ENCODE data around the gene COL5A2. TPM values are rescaled to one million over a fixed set of nuclear protein-coding genes. Genes with fewer than 3 reads are reported as not detected.

The COL5A2 gene
- total and polyA plus RNA-seq, 4 donors, result 45.5 to 387 (median 118) TPM

DNA sequence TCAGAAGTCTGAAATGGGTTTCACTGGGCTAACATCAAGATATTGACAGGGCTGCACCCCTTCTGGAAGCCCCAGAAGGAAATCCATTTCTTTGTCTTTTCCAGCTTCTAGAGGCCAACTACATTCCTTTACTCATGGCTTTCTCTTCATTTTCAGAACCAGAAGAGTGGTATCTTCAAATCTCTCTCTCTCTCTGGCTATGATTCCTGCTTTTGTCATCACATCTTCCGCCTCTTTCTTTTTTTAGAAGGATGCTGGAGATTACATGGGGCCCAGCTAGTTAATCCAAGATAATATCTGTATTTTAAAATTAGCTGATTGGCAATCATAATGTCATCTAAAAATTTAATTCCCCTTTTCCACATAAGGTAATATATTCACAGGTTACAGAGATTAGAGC is 23.8 kb downstream of the COL5A2 start:
- Histone ChIP-seq H3K9me3 (ENCODE audit: control insufficient read depth, insufficient read depth, low read length) (no peaks in the 10 kb centered on the region), H3K4me1 (ENCODE audit: control insufficient read depth, insufficient read depth, low read length) (no peaks in the 10 kb centered on the region), H3K27me3 (ENCODE audit: control insufficient read depth, insufficient read depth, low read length) (no peaks in the 10 kb centered on the region), H3K27ac (ENCODE audit: low read depth, low read length) (no peak overlapping the region), H3K4me3 (ENCODE audit: low read depth, low read length) (no peak overlapping the region), H3K36me3 (ENCODE audit: control insufficient read depth, insufficient read depth, low read length) (no peaks in the 10 kb centered on the region)
- no peak for DNase-seq (ENCODE audit: low read depth in 4 of 6, low spot score in 6 of 6)
- no CpG with 5 or more reads among the region's 1 CpG for WGBS (ENCODE audit: insufficient coverage)

DNA sequence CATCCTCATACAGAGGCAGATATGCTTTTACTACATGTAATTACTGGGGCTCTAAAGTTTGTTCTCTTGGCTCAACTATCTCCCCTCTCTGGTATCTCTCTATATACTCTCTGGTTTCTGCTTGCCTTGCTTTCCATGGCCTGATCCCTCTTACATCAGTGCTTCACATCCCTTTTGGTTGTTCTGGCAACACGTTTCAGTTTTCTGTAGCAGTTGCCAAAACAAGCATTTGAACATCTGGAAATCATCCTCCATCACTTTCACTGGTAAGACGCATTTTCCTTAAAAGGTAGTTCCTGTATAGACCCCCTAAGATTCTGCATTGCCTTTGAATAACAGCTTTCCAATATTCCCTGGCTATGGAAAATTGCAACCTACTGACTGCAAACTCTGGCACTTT is 25.9 kb downstream of the COL5A2 start:
- H3K4me3 ChIP-seq (ENCODE audit: low read depth, low read length), result no peak overlapping the region
- 67% methylated on average over 2 of the region's 2 CpGs for WGBS (ENCODE audit: insufficient coverage)
- no peaks in the 10 kb centered on the region for H3K9me3 ChIP-seq (ENCODE audit: control insufficient read depth, insufficient read depth, low read length)
- DNase-seq (ENCODE audit: low read depth in 4 of 6, low spot score in 6 of 6), result peak in 2 of 6 donors; percentile 20 to 69
- no peaks in the 10 kb centered on the region for H3K36me3 ChIP-seq (ENCODE audit: control insufficient read depth, insufficient read depth, low read length)
- H3K27me3 ChIP-seq (ENCODE audit: control insufficient read depth, insufficient read depth, low read length), result no peaks in the 10 kb centered on the region
- no peaks in the 10 kb centered on the region for H3K4me1 ChIP-seq (ENCODE audit: control insufficient read depth, insufficient read depth, low read length)
- peak overlapping the region; percentile 63 for H3K27ac ChIP-seq (ENCODE audit: low read depth, low read length)

DNA sequence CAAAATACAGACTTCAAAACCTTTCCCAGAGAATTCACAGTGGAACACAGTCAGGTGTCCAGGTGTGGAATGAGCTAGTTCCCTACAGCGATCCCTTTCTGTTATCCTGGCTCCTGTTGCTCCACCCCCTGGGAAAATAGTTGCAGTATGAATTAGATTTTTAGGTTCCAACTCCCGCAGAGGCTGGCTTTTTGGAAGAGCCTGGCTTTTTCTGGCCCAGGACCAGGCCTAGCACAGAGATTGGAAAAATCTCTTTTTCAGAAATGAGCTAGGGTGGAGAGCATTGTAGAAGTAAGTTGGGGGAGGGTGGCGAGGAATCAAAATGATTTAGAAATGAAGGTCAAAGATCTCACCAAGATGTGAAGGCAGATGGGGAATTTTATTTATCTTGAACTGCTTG is 27.1 kb downstream of the COL5A2 start:
- H3K36me3 ChIP-seq (ENCODE audit: control insufficient read depth, insufficient read depth, low read length), result no peaks in the 10 kb centered on the region
- H3K27me3 ChIP-seq (ENCODE audit: control insufficient read depth, insufficient read depth, low read length), result no peaks in the 10 kb centered on the region
- no peaks in the 10 kb centered on the region for H3K9me3 ChIP-seq (ENCODE audit: control insufficient read depth, insufficient read depth, low read length)
- DNase-seq (ENCODE audit: low read depth in 4 of 6, low spot score in 6 of 6), result peak in 1 of 6 donors; percentile 50
- H3K27ac ChIP-seq (ENCODE audit: low read depth, low read length), result no peak overlapping the region
- 96% methylated on average over 3 of the region's 3 CpGs for WGBS (ENCODE audit: insufficient coverage)
- no peaks in the 10 kb centered on the region for H3K4me1 ChIP-seq (ENCODE audit: control insufficient read depth, insufficient read depth, low read length)
- H3K4me3 ChIP-seq (ENCODE audit: low read depth, low read length), result no peak overlapping the region

DNA sequence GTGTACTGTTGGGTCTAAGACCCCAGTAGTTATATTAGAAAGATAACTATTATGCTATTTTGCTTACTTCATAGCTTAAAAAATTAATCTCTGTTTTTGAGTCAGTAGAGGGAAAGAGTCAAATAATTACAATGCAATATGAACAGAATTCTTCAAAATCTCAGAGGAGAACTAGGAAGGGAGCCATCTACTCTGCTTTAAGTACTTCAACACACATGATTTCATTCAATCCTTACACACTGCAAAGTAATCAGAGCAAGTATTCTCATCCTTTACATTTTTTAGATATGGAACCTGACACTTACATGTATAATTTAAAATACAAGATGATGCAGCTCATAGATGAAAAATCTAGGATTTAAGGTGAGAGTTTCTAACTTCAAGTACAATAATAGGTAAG is 27.7 kb downstream of the COL5A2 start:
- Histone ChIP-seq H3K27me3 (ENCODE audit: control insufficient read depth, insufficient read depth, low read length) (no peaks in the 10 kb centered on the region), H3K4me3 (ENCODE audit: low read depth, low read length) (no peak overlapping the region), H3K9me3 (ENCODE audit: control insufficient read depth, insufficient read depth, low read length) (no peaks in the 10 kb centered on the region), H3K4me1 (ENCODE audit: control insufficient read depth, insufficient read depth, low read length) (no peaks in the 10 kb centered on the region), H3K36me3 (ENCODE audit: control insufficient read depth, insufficient read depth, low read length) (no peaks in the 10 kb centered on the region), H3K27ac (ENCODE audit: low read depth, low read length) (no peak overlapping the region)
- no peak for DNase-seq (ENCODE audit: low read depth in 4 of 6, low spot score in 6 of 6)

DNA sequence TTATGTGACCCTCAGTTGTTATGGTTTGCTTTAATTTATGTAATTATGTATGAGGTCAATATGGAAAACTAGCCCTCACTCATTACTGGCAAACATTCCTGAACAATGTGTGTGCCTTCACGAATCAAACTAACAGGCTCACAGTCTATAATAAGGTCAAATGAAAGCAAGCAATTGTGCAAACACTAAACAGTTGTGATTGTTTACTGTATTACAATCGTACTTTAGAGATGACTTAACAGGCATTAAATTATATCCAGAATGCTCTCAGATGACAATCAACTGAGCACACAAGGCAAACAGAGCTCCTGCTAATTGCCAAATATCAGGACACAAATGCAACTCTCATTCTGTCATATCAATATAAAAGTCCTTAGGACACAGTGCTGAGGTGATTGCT is 29.5 kb downstream of the COL5A2 start:
- no CpG with 5 or more reads among the region's 2 CpGs for WGBS (ENCODE audit: insufficient coverage)
- H3K27ac ChIP-seq (ENCODE audit: low read depth, low read length), result no peak overlapping the region
- no peaks in the 10 kb centered on the region for H3K9me3 ChIP-seq (ENCODE audit: control insufficient read depth, insufficient read depth, low read length)
- H3K4me3 ChIP-seq (ENCODE audit: low read depth, low read length), result no peak overlapping the region
- H3K4me1 ChIP-seq (ENCODE audit: control insufficient read depth, insufficient read depth, low read length), result no peaks in the 10 kb centered on the region
- H3K36me3 ChIP-seq (ENCODE audit: control insufficient read depth, insufficient read depth, low read length), result no peaks in the 10 kb centered on the region
- DNase-seq (ENCODE audit: low read depth in 4 of 6, low spot score in 6 of 6), result peak in 1 of 6 donors; percentile 14
- H3K27me3 ChIP-seq (ENCODE audit: control insufficient read depth, insufficient read depth, low read length), result no peaks in the 10 kb centered on the region

DNA sequence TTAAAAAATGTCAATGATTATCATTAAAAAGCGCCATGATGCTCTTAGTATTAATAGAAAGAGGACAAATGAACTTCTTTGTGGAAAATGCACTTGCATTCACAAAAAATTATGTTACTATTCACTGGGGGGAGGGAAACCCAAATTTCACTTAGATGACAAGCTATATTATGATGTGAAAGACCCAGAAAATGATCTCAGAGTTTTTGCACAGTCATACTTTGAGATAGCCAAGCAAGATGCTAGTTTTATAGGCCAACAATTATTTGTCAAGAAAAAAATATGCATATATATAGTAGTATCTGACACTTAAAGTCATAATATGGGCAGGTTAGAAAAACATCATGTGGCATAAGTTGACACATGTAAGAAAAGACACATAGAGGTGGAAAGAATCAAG is 31.6 kb downstream of the COL5A2 start:
- Histone ChIP-seq H3K27me3 (ENCODE audit: control insufficient read depth, insufficient read depth, low read length) (no peaks in the 10 kb centered on the region), H3K4me1 (ENCODE audit: control insufficient read depth, insufficient read depth, low read length) (no peaks in the 10 kb centered on the region), H3K27ac (ENCODE audit: low read depth, low read length) (no peak overlapping the region), H3K36me3 (ENCODE audit: control insufficient read depth, insufficient read depth, low read length) (no peaks in the 10 kb centered on the region), H3K4me3 (ENCODE audit: low read depth, low read length) (no peak overlapping the region), H3K9me3 (ENCODE audit: control insufficient read depth, insufficient read depth, low read length) (no peaks in the 10 kb centered on the region)
- no peak for DNase-seq (ENCODE audit: low read depth in 4 of 6, low spot score in 6 of 6)
- no CpG with 5 or more reads among the region's 1 CpG for WGBS (ENCODE audit: insufficient coverage)

DNA sequence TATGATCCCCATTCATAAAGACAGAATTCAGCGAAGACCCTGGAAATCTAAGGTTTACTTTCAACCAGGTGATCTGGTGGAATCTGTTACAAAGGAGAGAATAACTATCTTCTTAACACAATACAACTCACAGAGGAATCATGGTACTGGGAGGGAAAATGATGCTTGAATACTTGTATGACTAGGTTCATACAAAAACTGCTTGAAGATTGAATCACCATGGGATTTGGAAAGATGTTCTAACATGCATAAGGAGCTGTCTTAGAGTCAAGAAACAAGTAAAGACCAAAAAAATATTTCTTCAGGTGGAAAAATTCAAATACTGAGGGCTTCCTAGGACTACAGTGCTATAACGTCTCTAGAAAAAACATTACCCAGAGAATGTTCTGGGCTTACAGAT is 32.2 kb downstream of the COL5A2 start:
- H3K4me3 ChIP-seq (ENCODE audit: low read depth, low read length), result no peak overlapping the region
- H3K9me3 ChIP-seq (ENCODE audit: control insufficient read depth, insufficient read depth, low read length), result no peaks in the 10 kb centered on the region
- no peaks in the 10 kb centered on the region for H3K27me3 ChIP-seq (ENCODE audit: control insufficient read depth, insufficient read depth, low read length)
- DNase-seq (ENCODE audit: low read depth in 4 of 6, low spot score in 6 of 6), result no peak
- no CpG with 5 or more reads among the region's 2 CpGs for whole genome bisulfite sequencing (ENCODE audit: insufficient coverage)
- no peak overlapping the region for H3K27ac ChIP-seq (ENCODE audit: low read depth, low read length)
- H3K4me1 ChIP-seq (ENCODE audit: control insufficient read depth, insufficient read depth, low read length), result no peaks in the 10 kb centered on the region
- no peaks in the 10 kb centered on the region for H3K36me3 ChIP-seq (ENCODE audit: control insufficient read depth, insufficient read depth, low read length)

DNA sequence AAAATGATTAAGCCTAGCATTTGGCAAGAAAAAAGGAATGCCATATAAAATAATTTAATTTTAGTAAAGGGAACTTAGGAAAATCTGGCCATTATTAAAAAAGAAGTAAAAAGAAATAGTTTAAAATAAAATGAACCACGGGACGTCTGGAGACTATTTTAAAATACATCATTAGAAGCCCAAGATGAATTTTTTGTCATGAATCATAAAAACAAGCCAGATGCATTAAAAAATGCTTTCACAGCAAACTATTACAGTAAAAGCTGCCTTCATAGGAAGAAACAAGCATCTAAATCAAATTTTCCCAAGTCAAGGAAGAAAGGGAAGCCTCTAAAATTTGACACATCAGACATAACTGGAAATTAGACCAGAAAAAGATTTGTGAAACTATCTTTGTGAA is 33.0 kb downstream of the COL5A2 start:
- Histone ChIP-seq H3K27ac (ENCODE audit: low read depth, low read length) (no peak overlapping the region), H3K9me3 (ENCODE audit: control insufficient read depth, insufficient read depth, low read length) (no peaks in the 10 kb centered on the region), H3K4me3 (ENCODE audit: low read depth, low read length) (no peak overlapping the region), H3K27me3 (ENCODE audit: control insufficient read depth, insufficient read depth, low read length) (no peaks in the 10 kb centered on the region), H3K36me3 (ENCODE audit: control insufficient read depth, insufficient read depth, low read length) (no peaks in the 10 kb centered on the region), H3K4me1 (ENCODE audit: control insufficient read depth, insufficient read depth, low read length) (no peaks in the 10 kb centered on the region)
- no peak for DNase-seq (ENCODE audit: low read depth in 4 of 6, low spot score in 6 of 6)
- WGBS (ENCODE audit: insufficient coverage), result no CpG with 5 or more reads among the region's 2 CpGs

DNA sequence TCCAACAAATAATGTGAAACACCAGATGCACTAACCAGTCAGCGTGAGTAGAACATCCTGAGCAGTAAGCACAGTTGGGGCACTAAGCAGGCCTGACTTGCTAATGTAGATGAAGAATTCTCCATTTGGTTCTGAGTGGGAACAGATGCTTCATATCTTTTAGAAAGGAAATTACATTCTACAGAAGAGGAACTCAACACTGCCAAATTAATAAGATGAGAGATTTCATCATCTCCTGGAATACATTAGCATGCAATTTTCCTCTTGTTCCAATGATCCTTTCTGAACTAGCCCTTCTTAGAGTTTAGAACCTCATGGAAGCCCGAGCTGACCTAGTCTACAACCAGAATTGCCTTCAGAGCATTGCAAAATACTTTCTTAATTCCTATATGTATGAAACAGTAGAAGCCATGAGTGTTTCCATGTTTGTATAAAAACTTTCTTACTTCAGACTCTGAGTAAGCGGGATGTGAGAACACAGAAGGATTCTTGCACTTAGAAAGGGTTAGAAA is 34.8 kb downstream of the COL5A2 start:
- H3K27ac ChIP-seq (ENCODE audit: low read depth, low read length), result no peak overlapping the region
- peak in 1 of 6 donors; percentile 15 for DNase-seq (ENCODE audit: low read depth in 4 of 6, low spot score in 6 of 6)
- H3K4me3 ChIP-seq (ENCODE audit: low read depth, low read length), result no peak overlapping the region
- H3K4me1 ChIP-seq (ENCODE audit: control insufficient read depth, insufficient read depth, low read length), result no peaks in the 10 kb centered on the region
- H3K9me3 ChIP-seq (ENCODE audit: control insufficient read depth, insufficient read depth, low read length), result no peaks in the 10 kb centered on the region
- no peaks in the 10 kb centered on the region for H3K36me3 ChIP-seq (ENCODE audit: control insufficient read depth, insufficient read depth, low read length)
- H3K27me3 ChIP-seq (ENCODE audit: control insufficient read depth, insufficient read depth, low read length), result no peaks in the 10 kb centered on the region
- no CpG with 5 or more reads among the region's 3 CpGs for WGBS (ENCODE audit: insufficient coverage)

DNA sequence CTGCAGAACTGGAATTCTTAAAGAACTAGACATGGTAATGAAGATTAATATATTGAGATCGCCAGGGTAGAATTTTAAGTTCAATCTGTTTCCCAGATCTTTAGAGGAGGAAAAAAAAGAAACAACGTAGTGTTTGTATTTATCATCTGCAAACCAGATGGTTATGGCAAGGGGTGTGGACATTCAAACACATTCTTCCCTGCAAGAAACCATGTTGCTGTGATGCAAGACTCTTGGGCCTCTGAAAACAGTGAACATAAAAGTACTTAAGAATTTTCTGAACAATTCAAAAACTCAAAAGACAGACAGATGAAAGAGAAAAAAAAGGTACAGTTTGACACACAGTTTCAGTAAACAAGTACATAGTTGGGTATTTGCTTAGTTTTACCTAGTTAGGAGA is 35.6 kb downstream of the COL5A2 start:
- Histone ChIP-seq H3K4me1 (ENCODE audit: control insufficient read depth, insufficient read depth, low read length) (no peaks in the 10 kb centered on the region), H3K36me3 (ENCODE audit: control insufficient read depth, insufficient read depth, low read length) (no peaks in the 10 kb centered on the region), H3K27ac (ENCODE audit: low read depth, low read length) (peak overlapping the region; percentile 41), H3K9me3 (ENCODE audit: control insufficient read depth, insufficient read depth, low read length) (no peaks in the 10 kb centered on the region), H3K27me3 (ENCODE audit: control insufficient read depth, insufficient read depth, low read length) (no peaks in the 10 kb centered on the region), H3K4me3 (ENCODE audit: low read depth, low read length) (no peak overlapping the region)
- 80% methylated on average over 1 of the region's 2 CpGs for WGBS (ENCODE audit: insufficient coverage)
- peak in 1 of 6 donors; percentile 28 for DNase-seq (ENCODE audit: low read depth in 4 of 6, low spot score in 6 of 6)

Data from spinal cord (tissue), 10 donors.